Hepatocyte (in vitro differentiated cells): Measurements from ENCODE around the gene TRPM3. TPM values are rescaled to one million over a fixed set of nuclear protein-coding genes. Genes with fewer than 3 reads are reported as not detected.

ENCODE experiments used
- DNase-seq: peaks from one replicate; pipeline ENCODE4 v3.0.0-alpha.2; 2016; ENCODE audit warnings: low spot score
- H2AFZ ChIP-seq: fragments of 200-600 bp; sonication (generic); 2 replicates; pipeline ENCODE4 v1.6.0; 2016; ENCODE audit warnings: antibody characterized with exemption, mild to moderate bottlenecking
- H3K27ac ChIP-seq: fragments of 200-600 bp; sonication (generic); 2 replicates; pipeline ENCODE4 v1.5.1; 2016; ENCODE audit warnings: mild to moderate bottlenecking
- H3K27me3 ChIP-seq: fragments of 200-600 bp; sonication (generic); 2 replicates; pipeline ENCODE4 v1.6.1; 2016
- H3K36me3 ChIP-seq: fragments of 200-600 bp; sonication (generic); replicated peaks from 2 replicates; pipeline ENCODE4 v1.5.1; 2016; ENCODE audit warnings: low read depth; ENCODE audit not compliant: insufficient read depth
- H3K4me1 ChIP-seq: fragments of 200-600 bp; sonication (generic); 2 replicates; pipeline ENCODE4 v1.5.1; 2016; ENCODE audit warnings: mild to moderate bottlenecking, moderate library complexity; ENCODE audit not compliant: insufficient read depth
- H3K4me2 ChIP-seq: fragments of 200-600 bp; sonication (generic); 2 replicates; pipeline ENCODE4 v1.6.0; 2016
- H3K4me3 ChIP-seq: fragments of 200-600 bp; sonication (generic); 2 replicates; pipeline ENCODE4 v1.5.1; 2016; ENCODE audit warnings: mild to moderate bottlenecking
- H3K79me2 ChIP-seq: fragments of 200-600 bp; sonication (generic); 2 replicates; pipeline ENCODE4 v1.6.0; 2017; ENCODE audit warnings: mild to moderate bottlenecking
- H3K9me2 ChIP-seq: fragments of 200-600 bp; sonication (generic); replicated peaks from 2 replicates; pipeline ENCODE4 v1.6.0; 2017; ENCODE audit warnings: mild to moderate bottlenecking; ENCODE audit not compliant: insufficient read depth
- H3K9me3 ChIP-seq: fragments of 200-600 bp; sonication (generic); 2 replicates; pipeline ENCODE4 v1.5.1; 2016; ENCODE audit warnings: low read depth, mild to moderate bottlenecking
- H4K20me1 ChIP-seq: fragments of 200-600 bp; sonication (generic); 2 replicates; pipeline ENCODE4 v1.6.0; 2016; ENCODE audit warnings: mild to moderate bottlenecking; ENCODE audit not compliant: insufficient read depth, poor library complexity, severe bottlenecking
- CTCF ChIP-seq: fragments of 200-600 bp; sonication (generic); IDR thresholded peaks from 2 replicates; pipeline ENCODE4 v1.5.1; 2016; ENCODE audit warnings: antibody characterized with exemption, mild to moderate bottlenecking; ENCODE audit not compliant: poor library complexity
- EZH2 ChIP-seq: fragments of 200-600 bp; sonication (generic); IDR thresholded peaks from 2 replicates; pipeline ENCODE4 v1.6.1; 2016; ENCODE audit warnings: antibody characterized with exemption, mild to moderate bottlenecking, borderline replicate concordance
- EZH2phosphoT487 ChIP-seq: fragments of 200-600 bp; sonication (generic); IDR thresholded peaks from one replicate; pipeline ENCODE4 v1.6.1; 2018; ENCODE audit warnings: antibody characterized with exemption, mild to moderate bottlenecking, low read depth, moderate library complexity; ENCODE audit not compliant: unreplicated experiment, severe bottlenecking
- WGBS: methylation state at CpG from one replicate; pipeline ENCODE4 v1.1.6; 2016; ENCODE audit warnings: low lambda C conversion rate; ENCODE audit errors: missing lambda C conversion rate; 5-methylcytosine and 5-hydroxymethylcytosine counted together
- polyA plus RNA-seq: library from polyadenylated mRNA; unstranded; fragments of >200 nt; fragmentation: Nextera tagmentation; extraction: Ambion mirVana; gene quantifications from 2 replicates; pipeline ENCODE4 v1.2.1, GENCODE V29; 2016
- total RNA-seq: library from RNA; depleted of rRNA; stranded (reverse); fragments of >200 nt; gene quantifications from 2 replicates; pipeline ENCODE4 v1.2.3, GENCODE V29; 2014

TRPM3 gene
- total and polyA plus RNA-seq, 2 experiments from 2014 or later: 0.60 to 0.68 TPM

GRCh38 chr9:70801181-70801829 is 320.1 kb downstream of the TRPM3 start:
- Histone ChIP-seq H3K4me2 (no peak overlapping the region), H3K9me3 (no peaks in the 10 kb centered on the region), H3K27ac (no peak overlapping the region), H3K79me2 (no peaks in the 10 kb centered on the region), H2AFZ (no peak overlapping the region), H3K36me3 (no peaks in the 10 kb centered on the region), H3K4me1 (no peaks in the 10 kb centered on the region), H3K27me3 (no peaks in the 10 kb centered on the region), H4K20me1 (no peaks in the 10 kb centered on the region), H3K9me2 (no peaks in the 10 kb centered on the region), H3K4me3 (no peak overlapping the region)
- no peak for DNase-seq
- 47% methylated on average over 4 of the region's 4 CpGs for WGBS
- TF ChIP-seq EZH2 (no peak), CTCF (no peak), EZH2phosphoT487 (no peak)

- Histone ChIP-seq H3K9me2 (no peaks in the 10 kb centered on the region), H3K79me2 (no peaks in the 10 kb centered on the region)
- TF ChIP-seq EZH2phosphoT487: no peak
- TF ChIP-seq EZH2: no peak
- TF ChIP-seq CTCF: no peak
These were observed 323.4 kb downstream of the TRPM3 start for GRCh38 chr9:70798018-70798417.

GRCh38 chr9:70795841-70796240 is 325.6 kb downstream of the TRPM3 start:
- H3K79me2 ChIP-seq: no peaks in the 10 kb centered on the region
- H3K9me3 ChIP-seq: no peaks in the 10 kb centered on the region
- no peaks in the 10 kb centered on the region for H4K20me1 ChIP-seq
- TF ChIP-seq EZH2: no peak
- TF ChIP-seq CTCF: no peak
- TF ChIP-seq EZH2phosphoT487: no peak
- H3K9me2 ChIP-seq: no peaks in the 10 kb centered on the region
- H3K27me3 ChIP-seq: no peaks in the 10 kb centered on the region
- 99% methylated on average over 2 of the region's 2 CpGs for WGBS
- no peaks in the 10 kb centered on the region for H3K36me3 ChIP-seq
- no peak overlapping the region for H2AFZ ChIP-seq
- H3K4me3 ChIP-seq: no peak overlapping the region
- no peak overlapping the region for H3K27ac ChIP-seq
- no peaks in the 10 kb centered on the region for H3K4me1 ChIP-seq
- DNase-seq: no peak
- no peak overlapping the region for H3K4me2 ChIP-seq

More at GRCh38 chr9:70798018-70798417, 323.4 kb downstream of the TRPM3 start:
- Histone ChIP-seq H4K20me1 (no peaks in the 10 kb centered on the region), H2AFZ (no peak overlapping the region), H3K4me3 (no peak overlapping the region), H3K4me1 (no peaks in the 10 kb centered on the region), H3K27ac (no peak overlapping the region), H3K36me3 (no peaks in the 10 kb centered on the region), H3K4me2 (no peak overlapping the region), H3K27me3 (no peaks in the 10 kb centered on the region), H3K9me3 (no peaks in the 10 kb centered on the region)
- 89% methylated on average over 6 of the region's 6 CpGs for WGBS
- DNase-seq: no peak
